ENCODE data around the gene FLT3LG. TPM values are rescaled to one million over a fixed set of nuclear protein-coding genes. Genes with fewer than 3 reads are reported as not detected.
"Not testable (repeated sequence)": the region's sequence is repeated elsewhere in the genome, so short reads cannot be mapped to it uniquely, and the experiment has no call there.

FLT3LG gene
- total RNA-seq, 1 donor from 2014 or later: 3.8 TPM

- intact Hi-C loops (cut with DNase I): no loop called here
- no peak for DNase-seq (ENCODE audit: low spot score)
These were observed 17.7 kb upstream of the FLT3LG start for GRCh38 chr19:49456326-49456725.

- intact Hi-C loops (cut with DNase I): no loop called here
- DNase-seq (ENCODE audit: low spot score): no peak
These were observed 15.5 kb upstream of the FLT3LG start for GRCh38 chr19:49458567-49458903.

- no peak for DNase-seq (ENCODE audit: low spot score)
- intact Hi-C loops (cut with DNase I): no loop called here
These were observed 14.6 kb upstream of the FLT3LG start for GRCh38 chr19:49459388-49459787.

- intact Hi-C loops (cut with DNase I); DNase-seq (ENCODE audit: low spot score): not testable (repeated sequence)
These were observed 12.9 kb upstream of the FLT3LG start for GRCh38 chr19:49461130-49461529.

GRCh38 chr19:49461656-49462055 lies 12.4 kb upstream of the FLT3LG start:
- DNase-seq (ENCODE audit: low spot score): no peak
- intact Hi-C loops (cut with DNase I): no loop called here

GRCh38 chr19:49462492-49462891 lies 11.5 kb upstream of the FLT3LG start:
- intact Hi-C loops (cut with DNase I): no loop called here
- DNase-seq (ENCODE audit: low spot score): no peak

- intact Hi-C loops (cut with DNase I): no loop called here
- no peak for DNase-seq (ENCODE audit: low spot score)
These were observed 9.9 kb upstream of the FLT3LG start for GRCh38 chr19:49463960-49464740.

- DNase-seq (ENCODE audit: low spot score): no peak
- intact Hi-C loops (cut with DNase I): no loop called here
These were observed 8.6 kb upstream of the FLT3LG start for GRCh38 chr19:49465371-49465770.

- intact Hi-C loops (cut with DNase I): no loop called here
These were observed 5.8 kb upstream of the FLT3LG start for GRCh38 chr19:49468199-49468598.

GRCh38 chr19:49468746-49469447 lies 5.1 kb upstream of the FLT3LG start:
- DNase-seq (ENCODE audit: low spot score): peak; percentile 82
- intact Hi-C loops (cut with DNase I): no loop called here

More at GRCh38 chr19:49468199-49468598, 5.8 kb upstream of the FLT3LG start:
- DNase-seq (ENCODE audit: low spot score): no peak

GRCh38 chr19:49469828-49470614 lies 4.0 kb upstream of the FLT3LG start:
- DNase-seq (ENCODE audit: low spot score): no peak
- intact Hi-C loops (cut with DNase I): no loop called here

- no peak for DNase-seq (ENCODE audit: low spot score)
- intact Hi-C loops (cut with DNase I): no loop called here
These were observed 3.4 kb upstream of the FLT3LG start for GRCh38 chr19:49470615-49470978.

GRCh38 chr19:49472936-49473335 lies 1.1 kb upstream of the FLT3LG start:
- intact Hi-C loops (cut with DNase I): no loop called here

GRCh38 chr19:49473501-49473867 lies 531 bp upstream of the FLT3LG start:
- intact Hi-C loops (cut with DNase I); DNase-seq (ENCODE audit: low spot score): not testable (repeated sequence)

More at GRCh38 chr19:49472936-49473335, 1.1 kb upstream of the FLT3LG start:
- no peak for DNase-seq (ENCODE audit: low spot score)

- intact Hi-C loops (cut with DNase I): no loop called here
- DNase-seq (ENCODE audit: low spot score): no peak
These were observed 518 bp downstream of the FLT3LG start for GRCh38 chr19:49474542-49474924.

GRCh38 chr19:49475191-49475917 lies 1.3 kb downstream of the FLT3LG start:
- DNase-seq (ENCODE audit: low spot score): no peak

GRCh38 chr19:49475995-49476880 lies 2.2 kb downstream of the FLT3LG start:
- no peak for DNase-seq (ENCODE audit: low spot score)
- intact Hi-C loops (cut with DNase I): no loop called here

More at GRCh38 chr19:49475191-49475917, 1.3 kb downstream of the FLT3LG start:
- intact Hi-C loops (cut with DNase I): no loop called here

GRCh38 chr19:49479975-49480628 lies 6.1 kb downstream of the FLT3LG start:
- intact Hi-C loops (cut with DNase I): no loop called here
- DNase-seq (ENCODE audit: low spot score): no peak
